Measurements from ENCODE around the gene SLC19A1. TPM values are rescaled to one million over a fixed set of nuclear protein-coding genes. Genes with fewer than 3 reads are reported as not detected.
A peak's percentile ranks its signal among the peaks of the same experiment; 100 is the strongest.

The SLC19A1 gene
- total RNA-seq, 1 donor from 2014 or later, result 28.2 TPM

DNA sequence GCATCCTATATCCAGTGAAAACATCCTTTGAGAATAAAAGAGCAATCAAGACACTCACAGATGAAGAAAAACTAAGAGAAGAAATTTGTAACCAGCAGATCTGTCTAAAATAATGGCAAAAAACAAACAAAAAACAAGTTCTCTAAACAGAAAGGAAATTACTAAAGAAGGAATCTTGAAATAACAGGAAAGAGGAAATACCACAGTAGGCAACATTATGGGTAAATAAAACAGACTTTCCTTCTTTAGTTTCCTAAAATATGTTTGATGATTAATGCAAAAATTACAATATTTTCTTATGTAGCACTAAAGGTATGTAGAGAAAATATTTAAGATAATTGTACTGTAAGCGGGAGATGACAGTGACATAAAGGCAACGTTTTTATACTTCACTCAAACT is 23.5 kb downstream of the SLC19A1 start:
- peaks cover 5% of the 10 kb centered on the region for H3K9me3 Mint-ChIP-seq
- H3K4me3 Mint-ChIP-seq, result no peak overlapping the region
- peaks cover 51% of the 10 kb centered on the region for H3K36me3 Mint-ChIP-seq
- TF ChIP-seq CTCF (conservative IDR thresholded peaks at IDR 0.05), result no peak
- H3K27ac Mint-ChIP-seq, result no peak overlapping the region
- no peak for DNase-seq (ENCODE audit: extremely low spot score, unreplicated experiment)
- H3K27me3 Mint-ChIP-seq, result no peaks in the 10 kb centered on the region
- peaks cover 2% of the 10 kb centered on the region for H3K4me1 Mint-ChIP-seq (ENCODE audit: unreplicated experiment)

DNA sequence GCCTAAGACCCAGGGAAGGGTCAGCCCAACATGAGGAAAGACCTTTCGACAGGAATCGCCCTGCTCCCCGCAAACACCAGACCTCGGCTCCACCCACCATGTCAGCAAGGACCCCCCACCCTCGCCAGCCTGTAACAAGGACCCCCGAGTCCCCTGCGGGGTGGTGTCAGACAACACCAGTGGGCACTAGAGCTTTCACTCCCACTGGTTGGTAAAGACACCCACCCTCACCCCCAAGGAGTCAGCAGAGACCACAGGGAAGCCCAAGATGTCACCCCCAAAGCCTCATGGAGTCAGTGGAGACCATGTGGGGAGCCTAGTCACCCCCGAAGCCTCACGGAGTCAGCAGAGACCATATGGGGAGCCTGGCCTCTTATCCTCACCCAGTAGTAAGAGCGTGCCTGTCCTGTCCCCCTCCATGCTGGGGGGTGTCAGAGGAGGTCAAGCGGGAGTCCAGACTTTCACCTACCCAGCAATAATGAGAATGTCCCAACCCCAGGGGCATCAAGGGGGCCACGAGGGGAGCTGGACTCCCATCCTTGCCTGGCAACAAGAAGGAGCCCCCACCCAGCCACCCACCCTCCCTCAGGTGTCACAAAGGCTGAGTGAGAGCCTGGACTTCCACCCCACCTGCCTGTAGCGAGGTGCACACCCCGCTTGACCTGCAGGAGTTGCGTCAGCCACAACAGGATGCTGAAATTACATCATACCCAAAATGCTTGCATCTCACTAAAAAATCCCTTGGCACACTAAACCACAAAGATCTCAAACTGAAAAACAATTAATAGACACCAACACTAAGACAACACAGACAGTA is 24.8 kb downstream of the SLC19A1 start:
- Mint-ChIP-seq H3K27ac (no peak overlapping the region), H3K4me3 (no peak overlapping the region), H3K4me1 (ENCODE audit: unreplicated experiment) (peaks cover 4% of the 10 kb centered on the region), H3K36me3 (peaks cover 44% of the 10 kb centered on the region), H3K9me3 (peaks cover 5% of the 10 kb centered on the region), H3K27me3 (no peaks in the 10 kb centered on the region)
- TF ChIP-seq CTCF (conservative IDR thresholded peaks at IDR 0.05), result no peak
- DNase-seq (ENCODE audit: extremely low spot score, unreplicated experiment), result peak; percentile 50

- Mint-ChIP-seq H3K27ac (no peak overlapping the region), H3K4me1 (ENCODE audit: unreplicated experiment) (peaks cover 4% of the 10 kb centered on the region), H3K27me3 (no peaks in the 10 kb centered on the region), H3K4me3 (no peak overlapping the region), H3K9me3 (peaks cover 5% of the 10 kb centered on the region), H3K36me3 (peaks cover 36% of the 10 kb centered on the region)
- TF ChIP-seq CTCF (conservative IDR thresholded peaks at IDR 0.05), result no peak
- DNase-seq (ENCODE audit: extremely low spot score, unreplicated experiment), result peak; percentile 62
These were observed 25.5 kb downstream of the SLC19A1 start for GRCh38 chr21:45516671-45517151.

DNA sequence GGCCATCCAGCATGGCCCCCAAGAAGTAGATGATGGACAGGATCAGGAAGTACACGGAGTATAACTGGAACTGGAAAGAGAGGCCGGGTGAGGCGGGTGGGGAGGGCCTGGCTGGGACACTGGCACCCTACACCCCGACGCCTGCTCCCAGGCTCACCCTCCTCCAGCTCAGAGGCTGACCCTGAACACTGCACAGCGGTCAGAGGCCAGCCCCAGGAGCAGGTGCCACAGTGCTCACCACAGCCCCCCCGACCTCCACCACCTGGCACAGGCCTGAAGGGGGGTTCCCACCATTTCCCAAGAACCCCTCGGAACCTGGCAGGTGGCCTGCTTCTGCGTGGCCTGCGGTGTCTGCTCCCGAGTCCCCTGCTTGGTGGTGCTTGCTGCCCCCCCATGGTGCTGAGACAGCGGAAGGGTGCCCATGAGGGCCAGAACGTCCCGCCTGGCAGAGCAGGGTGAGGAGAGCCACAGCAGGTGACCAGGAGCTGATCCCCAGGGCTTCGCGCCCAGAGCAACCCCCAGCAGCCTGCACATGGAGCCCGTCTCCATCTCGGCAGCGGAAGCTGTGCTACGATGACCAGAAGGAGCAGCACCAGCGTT is 26.1 kb downstream of the SLC19A1 start:
- DNase-seq (ENCODE audit: extremely low spot score, unreplicated experiment), result peak; percentile 62
- TF ChIP-seq CTCF (conservative IDR thresholded peaks at IDR 0.05), result no peak
- peaks cover 5% of the 10 kb centered on the region for H3K9me3 Mint-ChIP-seq
- no peak overlapping the region for H3K27ac Mint-ChIP-seq
- peaks cover 4% of the 10 kb centered on the region for H3K4me1 Mint-ChIP-seq (ENCODE audit: unreplicated experiment)
- peaks cover 32% of the 10 kb centered on the region for H3K36me3 Mint-ChIP-seq
- no peak overlapping the region for H3K4me3 Mint-ChIP-seq
- H3K27me3 Mint-ChIP-seq, result no peaks in the 10 kb centered on the region

DNA sequence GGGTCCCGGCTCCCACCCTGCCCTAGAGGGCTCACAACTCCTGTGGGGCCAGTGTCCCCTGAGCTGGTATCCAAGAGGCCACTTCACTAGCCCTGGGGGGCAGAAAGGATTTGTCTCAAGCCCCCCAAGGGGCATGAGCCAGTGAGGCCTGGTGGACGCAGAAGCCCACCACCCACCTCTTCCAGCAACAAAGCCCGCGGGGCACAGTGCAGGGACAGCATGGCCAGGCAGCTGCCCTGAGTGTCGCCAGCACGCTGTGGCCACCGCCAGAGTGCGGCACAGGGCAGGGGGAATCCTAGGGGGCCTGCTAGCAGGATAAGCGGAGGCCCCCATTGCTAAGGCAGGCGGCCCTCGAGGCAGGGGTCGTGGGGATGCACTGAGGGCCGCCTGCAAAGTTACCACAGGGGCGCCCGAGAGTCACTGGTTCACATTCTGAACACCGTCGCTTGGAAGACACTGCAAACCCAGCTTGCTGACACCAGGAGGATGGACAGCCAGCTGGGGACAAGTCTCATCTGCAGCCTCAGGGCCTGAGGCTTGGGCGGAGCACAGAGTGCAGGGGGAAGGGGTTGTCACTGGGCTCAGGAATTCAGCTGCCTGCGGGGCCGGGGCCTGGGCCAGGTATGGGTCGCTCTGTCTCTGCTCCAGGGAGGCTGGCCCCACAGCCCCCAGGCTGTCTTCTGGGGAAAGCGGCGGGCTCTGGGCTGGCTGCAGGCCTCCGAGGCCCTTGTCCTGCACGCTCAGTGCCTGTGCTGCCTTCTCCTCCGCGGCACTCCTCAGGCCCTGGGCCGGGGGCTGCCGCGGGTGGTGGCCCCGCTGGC is 26.8 kb downstream of the SLC19A1 start:
- peaks cover 4% of the 10 kb centered on the region for H3K4me1 Mint-ChIP-seq (ENCODE audit: unreplicated experiment)
- no peak overlapping the region for H3K4me3 Mint-ChIP-seq
- H3K27me3 Mint-ChIP-seq, result no peaks in the 10 kb centered on the region
- H3K36me3 Mint-ChIP-seq, result peaks cover 26% of the 10 kb centered on the region
- peaks cover 5% of the 10 kb centered on the region for H3K9me3 Mint-ChIP-seq
- H3K27ac Mint-ChIP-seq, result no peak overlapping the region
- no peak for DNase-seq (ENCODE audit: extremely low spot score, unreplicated experiment)
- TF ChIP-seq CTCF (conservative IDR thresholded peaks at IDR 0.05), result no peak
